MG63 (cell line): Measurements from ENCODE around the gene PCBP4. TPM values are rescaled to one million over a fixed set of nuclear protein-coding genes. Genes with fewer than 3 reads are reported as not detected.

ENCODE experiments used
- DNase-seq: peaks from one replicate; pipeline ENCODE4 v3.0.0-alpha.2; 2020
- H3K27me3 ChIP-seq: fragments of 250-450 bp; sonication (Bioruptor Pico); 2 replicates; pipeline ENCODE4 v1.5.1; 2020; ENCODE audit warnings: mild to moderate bottlenecking, moderate library complexity
- H3K36me3 ChIP-seq: fragments of 250-450 bp; sonication (Bioruptor Pico); 2 replicates; pipeline ENCODE4 v1.5.1; 2020; ENCODE audit warnings: mild to moderate bottlenecking, moderate library complexity
- H3K4me3 ChIP-seq: fragments of 250-450 bp; sonication (Bioruptor Pico); 2 replicates; pipeline ENCODE4 v1.5.1; 2020; ENCODE audit warnings: mild to moderate bottlenecking, moderate library complexity
- H3K9me3 ChIP-seq: fragments of 250-450 bp; sonication (Bioruptor Pico); 2 replicates; pipeline ENCODE4 v1.5.1; 2020; ENCODE audit warnings: mild to moderate bottlenecking, moderate library complexity
- total RNA-seq: library from RNA; depleted of rRNA; stranded (reverse); fragments of >200 nt; shearing (Covaris generic); gene quantifications from 2 replicates; pipeline ENCODE4 v1.2.3, GENCODE V29; 2014; ENCODE audit warnings: low replicate concordance; rRNA removed

PCBP4 gene
- total RNA-seq = 24.8 and 28.1 TPM in 2 replicates

- H3K27me3 ChIP-seq = no peaks in the 10 kb centered on the region
- peak; percentile 46 for DNase-seq
- peak within 1 kb of the TSS; percentile 59 for H3K4me3 ChIP-seq
- peaks cover 2% of the 10 kb centered on the region; the same call in 1 of the 2 replicates for H3K36me3 ChIP-seq
- H3K9me3 ChIP-seq = no peaks in the 10 kb centered on the region
Measured at GRCh38 chr3:51967384-51968169, at the start of gene PCBP4. Gene PCBP4 (minus strand): TSS chr3:51967454. CDS start chr3:51961240, 6,214 bp downstream.

- no peak overlapping the region for H3K4me3 ChIP-seq
- no peaks in the 10 kb centered on the region for H3K27me3 ChIP-seq
- no peaks in the 10 kb centered on the region for H3K36me3 ChIP-seq
- no peaks in the 10 kb centered on the region for H3K9me3 ChIP-seq
- DNase-seq = no peak
Measured at GRCh38 chr3:52015438-52016228, 48.4 kb upstream of the PCBP4 start.

- no peaks in the 10 kb centered on the region for H3K36me3 ChIP-seq
- H3K27me3 ChIP-seq = no peaks in the 10 kb centered on the region
- H3K9me3 ChIP-seq = no peaks in the 10 kb centered on the region
- H3K4me3 ChIP-seq = no peak overlapping the region
- DNase-seq = no peak
Measured at GRCh38 chr3:52014613-52015012, 47.4 kb upstream of the PCBP4 start.

GRCh38 chr3:52013802-52014598, 46.7 kb upstream of the PCBP4 start:
- Histone ChIP-seq H3K27me3 (no peaks in the 10 kb centered on the region), H3K9me3 (no peaks in the 10 kb centered on the region), H3K4me3 (no peak overlapping the region), H3K36me3 (no peaks in the 10 kb centered on the region)
- no peak for DNase-seq

- Histone ChIP-seq H3K9me3 (no peaks in the 10 kb centered on the region), H3K27me3 (no peaks in the 10 kb centered on the region), H3K4me3 (no peak overlapping the region), H3K36me3 (no peaks in the 10 kb centered on the region)
- DNase-seq = no peak
Measured at GRCh38 chr3:52012699-52013098, 45.4 kb upstream of the PCBP4 start.

- H3K9me3 ChIP-seq = no peaks in the 10 kb centered on the region
Measured at GRCh38 chr3:52010431-52010830, 43.2 kb upstream of the PCBP4 start.

GRCh38 chr3:52007291-52007690, 40.0 kb upstream of the PCBP4 start:
- Histone ChIP-seq H3K9me3 (no peaks in the 10 kb centered on the region), H3K4me3 (no peak overlapping the region), H3K27me3 (no peaks in the 10 kb centered on the region), H3K36me3 (no peaks in the 10 kb centered on the region)
- no peak for DNase-seq

More at GRCh38 chr3:52010431-52010830, 43.2 kb upstream of the PCBP4 start:
- no peak for DNase-seq
- Histone ChIP-seq H3K27me3 (no peaks in the 10 kb centered on the region), H3K36me3 (no peaks in the 10 kb centered on the region), H3K4me3 (no peak overlapping the region)

- Histone ChIP-seq H3K9me3 (no peaks in the 10 kb centered on the region), H3K4me3 (no peak overlapping the region), H3K27me3 (no peaks in the 10 kb centered on the region), H3K36me3 (no peaks in the 10 kb centered on the region)
- no peak for DNase-seq
Measured at GRCh38 chr3:52006820-52007133, 39.5 kb upstream of the PCBP4 start.

- H3K4me3 ChIP-seq = no peak overlapping the region
- H3K36me3 ChIP-seq = no peaks in the 10 kb centered on the region
- H3K27me3 ChIP-seq = no peaks in the 10 kb centered on the region
- no peaks in the 10 kb centered on the region for H3K9me3 ChIP-seq
- DNase-seq = no peak
Measured at GRCh38 chr3:52006017-52006819, 39.0 kb upstream of the PCBP4 start.

GRCh38 chr3:52005571-52005986, 38.3 kb upstream of the PCBP4 start:
- no peaks in the 10 kb centered on the region for H3K9me3 ChIP-seq
- DNase-seq = no peak
- no peak overlapping the region for H3K4me3 ChIP-seq
- no peaks in the 10 kb centered on the region for H3K27me3 ChIP-seq
- no peaks in the 10 kb centered on the region for H3K36me3 ChIP-seq

GRCh38 chr3:52004906-52005395, 37.7 kb upstream of the PCBP4 start:
- Histone ChIP-seq H3K36me3 (no peaks in the 10 kb centered on the region), H3K9me3 (no peaks in the 10 kb centered on the region), H3K4me3 (no peak overlapping the region), H3K27me3 (no peaks in the 10 kb centered on the region)
- no peak for DNase-seq

GRCh38 chr3:52004163-52004787, 37.0 kb upstream of the PCBP4 start:
- Histone ChIP-seq H3K9me3 (no peaks in the 10 kb centered on the region), H3K27me3 (no peaks in the 10 kb centered on the region), H3K4me3 (no peak overlapping the region), H3K36me3 (no peaks in the 10 kb centered on the region)
- no peak for DNase-seq

- H3K4me3 ChIP-seq = no peak overlapping the region
- no peaks in the 10 kb centered on the region for H3K36me3 ChIP-seq
- no peaks in the 10 kb centered on the region for H3K27me3 ChIP-seq
- DNase-seq = no peak
- no peaks in the 10 kb centered on the region for H3K9me3 ChIP-seq
Measured at GRCh38 chr3:52002748-52003147, 35.5 kb upstream of the PCBP4 start.

GRCh38 chr3:52001443-52001974, 34.3 kb upstream of the PCBP4 start:
- DNase-seq = peak; percentile 49

GRCh38 chr3:51999846-52000245, 32.6 kb upstream of the PCBP4 start:
- peaks cover 7% of the 10 kb centered on the region for H3K36me3 ChIP-seq
- no peak overlapping the region for H3K4me3 ChIP-seq
- H3K9me3 ChIP-seq = no peaks in the 10 kb centered on the region
- no peaks in the 10 kb centered on the region for H3K27me3 ChIP-seq
- DNase-seq = no peak

More at GRCh38 chr3:52001443-52001974, 34.3 kb upstream of the PCBP4 start:
- Histone ChIP-seq H3K9me3 (no peaks in the 10 kb centered on the region), H3K27me3 (no peaks in the 10 kb centered on the region), H3K36me3 (no peaks in the 10 kb centered on the region), H3K4me3 (no peak overlapping the region)
